Measurements from ENCODE around the gene ARMC9.
"Not testable (repeated sequence)": the region's sequence is repeated elsewhere in the genome, so short reads cannot be mapped to it uniquely, and the experiment has no call there.

Gene ARMC9

DNA sequence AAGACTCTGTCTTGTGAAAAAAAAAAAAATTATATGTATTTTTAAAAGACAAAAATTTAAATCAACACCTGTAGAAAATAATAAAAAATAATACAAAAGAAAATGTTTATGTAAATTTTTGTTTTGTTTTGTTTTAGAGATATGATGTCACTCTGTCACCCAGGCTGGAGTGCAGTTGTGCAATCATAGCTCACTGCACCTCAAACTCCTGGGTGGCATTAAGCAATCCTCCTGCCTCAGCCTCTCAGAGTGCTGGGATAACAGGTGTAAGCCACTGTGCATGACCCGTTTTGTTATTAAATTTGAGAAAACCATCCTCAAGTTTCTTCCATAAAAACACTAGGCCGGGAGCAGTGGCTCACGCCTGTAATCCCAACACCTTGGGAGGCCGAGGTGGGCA, 140.9 kb downstream of the ARMC9 start:
- no peak for DNase-seq (ENCODE audit: low read depth in 1 of 2, low spot score in 1 of 2)

- no peak for DNase-seq (ENCODE audit: low read depth in 1 of 2, low spot score in 1 of 2)
Observed at GRCh38 chr2:231341100-231341499, 142.7 kb downstream of the ARMC9 start.

- DNase-seq (ENCODE audit: low read depth in 1 of 2, low spot score in 1 of 2): no peak
Observed at GRCh38 chr2:231342061-231342711, 143.8 kb downstream of the ARMC9 start.

DNA sequence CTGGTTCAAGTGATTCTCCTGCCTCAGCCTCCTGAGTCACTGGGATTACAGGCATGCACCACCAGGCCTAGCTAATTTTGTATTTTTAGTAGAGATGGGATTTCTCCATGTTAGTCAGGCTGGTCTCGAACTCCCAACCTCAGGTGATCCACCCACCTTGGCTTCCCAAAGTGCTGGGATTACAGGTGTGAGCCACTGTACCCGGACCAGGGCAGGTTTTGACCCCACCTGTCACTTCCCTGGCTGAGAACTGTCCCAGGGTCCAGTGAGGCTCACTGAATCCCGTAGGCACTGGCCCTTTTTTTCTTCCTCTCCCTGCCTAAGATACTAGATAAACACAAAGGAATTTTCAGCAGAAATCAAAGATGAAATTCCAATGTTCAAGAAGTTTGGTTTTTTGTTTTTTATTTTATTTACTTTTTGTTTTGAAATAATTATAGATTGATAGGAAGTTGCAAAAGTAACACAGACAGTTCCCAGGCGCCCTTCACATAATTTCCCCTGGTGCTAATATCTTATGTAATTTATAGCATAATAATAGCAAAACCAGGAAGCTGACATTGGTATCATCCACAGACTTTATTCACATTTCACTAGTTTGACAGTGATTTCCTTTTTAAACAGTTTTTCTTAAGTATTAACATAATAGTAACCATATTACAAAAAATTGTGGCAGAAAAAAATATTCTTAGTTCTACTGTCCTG, 144.7 kb downstream of the ARMC9 start:
- DNase-seq (ENCODE audit: low read depth in 1 of 2, low spot score in 1 of 2): no peak

DNA sequence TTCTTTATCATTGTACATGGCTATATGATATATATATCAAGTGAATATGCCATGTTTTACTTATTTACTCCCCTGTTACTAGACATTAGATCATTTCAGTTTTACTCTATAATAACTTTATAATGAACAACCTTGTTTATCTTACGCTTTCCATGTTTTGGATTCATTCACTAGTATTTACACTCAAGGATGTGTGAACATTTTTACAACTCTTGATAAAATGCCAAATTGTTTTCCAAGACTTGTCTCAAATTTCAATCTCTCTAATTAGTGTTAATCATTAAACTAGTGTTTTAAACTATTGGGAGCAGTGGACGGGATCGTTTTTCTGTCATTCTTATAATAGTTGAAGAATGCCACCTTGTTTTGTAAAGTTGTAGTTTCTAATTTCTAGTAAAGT, 145.6 kb downstream of the ARMC9 start:
- DNase-seq (ENCODE audit: low read depth in 1 of 2, low spot score in 1 of 2): no peak

DNA sequence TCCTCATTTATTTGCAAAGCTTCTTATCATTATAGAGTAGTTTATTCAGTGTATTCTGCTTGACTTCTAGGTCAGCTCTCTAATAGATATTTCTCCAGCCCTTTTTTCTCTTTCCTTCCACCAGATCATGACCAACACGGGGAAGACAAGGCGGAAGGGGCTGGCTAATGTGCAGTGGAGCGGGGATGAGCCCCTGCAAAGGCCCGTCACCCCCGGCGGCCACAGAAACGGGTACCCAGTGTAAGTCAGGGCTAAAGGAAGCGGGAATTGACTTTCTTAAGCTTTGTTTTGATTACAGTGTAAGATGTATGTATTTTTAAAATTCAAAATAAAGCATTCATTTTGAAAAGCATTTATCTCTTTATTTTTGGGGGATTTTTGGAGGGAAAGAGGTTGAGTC, 146.4 kb downstream of the ARMC9 start:
- no peak for DNase-seq (ENCODE audit: low read depth in 1 of 2, low spot score in 1 of 2)

- DNase-seq (ENCODE audit: low read depth in 1 of 2, low spot score in 1 of 2): no peak
Observed at GRCh38 chr2:231347081-231347480, 148.7 kb downstream of the ARMC9 start.

GRCh38 chr2:231347638-231348037, 149.2 kb downstream of the ARMC9 start:
- DNase-seq (ENCODE audit: low read depth in 1 of 2, low spot score in 1 of 2): no peak

DNA sequence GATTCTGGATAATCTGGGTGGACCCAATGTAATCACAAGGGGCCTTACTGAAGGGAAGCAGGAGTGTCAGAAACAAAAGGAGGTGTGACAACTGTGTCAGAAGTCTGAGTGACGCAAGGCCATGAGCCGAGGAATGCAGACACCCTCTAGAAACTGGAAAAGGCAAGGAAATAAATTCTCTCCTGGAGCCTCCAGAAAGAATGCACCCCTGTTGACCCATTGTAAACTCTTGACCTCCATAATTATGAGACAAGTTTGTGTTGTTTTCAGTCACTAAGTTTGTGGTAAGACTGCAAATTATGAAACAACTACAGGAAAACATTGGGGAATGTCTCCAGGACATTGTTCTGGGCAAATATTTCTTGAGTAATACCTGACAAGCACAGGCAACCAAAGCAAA, 149.7 kb downstream of the ARMC9 start:
- no peak for DNase-seq (ENCODE audit: low read depth in 1 of 2, low spot score in 1 of 2)

DNA sequence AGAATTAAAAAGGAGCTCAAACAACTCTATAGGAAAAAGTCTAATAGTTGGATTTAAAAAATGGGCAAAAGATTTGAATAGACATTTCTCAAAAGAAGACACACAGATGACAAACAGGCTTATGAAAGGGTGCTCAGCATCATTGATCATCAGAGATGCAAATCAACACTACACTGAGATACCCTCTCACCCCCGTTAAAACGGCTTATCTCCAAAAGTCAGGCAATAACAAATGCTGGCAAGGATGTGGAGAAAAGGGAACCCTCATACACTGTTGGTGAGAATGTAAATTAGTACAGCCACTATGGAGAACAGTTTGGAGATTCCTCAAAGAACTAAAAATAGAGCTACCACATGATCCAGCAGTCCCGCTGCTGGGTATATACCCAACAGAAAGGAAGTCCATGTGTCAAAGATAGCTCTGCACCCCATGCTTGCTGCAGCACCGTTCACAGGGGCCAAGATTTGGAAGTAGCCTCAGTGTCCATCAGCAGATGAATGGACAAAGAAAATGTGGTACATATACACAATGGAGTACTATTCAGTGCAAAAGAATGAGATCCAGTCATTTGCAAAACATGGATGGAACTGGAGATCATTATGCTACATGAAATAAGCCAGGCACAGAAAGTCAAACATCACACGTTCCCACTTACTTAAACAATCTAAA, 150.4 kb downstream of the ARMC9 start:
- DNase-seq (ENCODE audit: low read depth in 1 of 2, low spot score in 1 of 2): no peak

DNA sequence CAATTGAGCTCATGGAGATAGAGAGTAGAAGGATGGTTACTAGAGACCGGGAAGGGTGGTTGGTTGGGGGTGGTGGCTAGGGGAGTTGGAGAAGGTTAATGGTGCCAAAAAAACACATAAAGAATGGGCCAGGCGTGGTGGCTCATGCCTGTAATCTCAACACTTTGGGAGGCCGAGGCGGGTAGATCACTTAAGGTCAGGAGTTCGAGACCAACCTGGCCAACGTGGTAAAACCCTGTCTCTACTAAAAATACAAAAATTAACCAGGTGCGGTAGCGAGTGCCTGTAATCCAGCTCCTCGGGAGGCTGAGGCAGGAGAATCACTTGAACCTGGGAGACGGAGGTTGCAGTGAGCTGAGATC, 150.9 kb downstream of the ARMC9 start:
- not testable (repeated sequence) for DNase-seq (ENCODE audit: low read depth in 1 of 2, low spot score in 1 of 2)

DNA sequence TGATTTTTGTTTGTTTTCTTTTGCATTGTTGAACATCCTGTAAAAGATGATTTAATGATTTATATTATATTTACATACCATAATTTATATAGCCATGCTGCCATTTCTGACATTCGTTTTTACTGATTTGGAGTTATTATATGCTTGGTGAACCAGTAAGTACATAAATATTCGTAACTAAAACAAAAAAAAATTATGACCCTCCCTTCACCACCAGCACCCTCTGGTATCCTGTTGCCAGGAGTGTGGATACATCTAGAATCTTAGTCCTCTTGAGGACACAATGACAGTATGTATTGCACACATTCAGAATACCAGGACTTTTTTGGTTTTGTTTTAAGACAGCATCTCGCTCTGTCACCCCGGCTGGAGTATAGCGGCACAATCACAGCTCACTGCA, 153.2 kb downstream of the ARMC9 start:
- DNase-seq (ENCODE audit: low read depth in 1 of 2, low spot score in 1 of 2): no peak

GRCh38 chr2:231353469-231353868, 155.0 kb downstream of the ARMC9 start:
- DNase-seq (ENCODE audit: low read depth in 1 of 2, low spot score in 1 of 2): no peak

GRCh38 chr2:231355508-231356465, 157.4 kb downstream of the ARMC9 start:
- DNase-seq (ENCODE audit: low read depth in 1 of 2, low spot score in 1 of 2): no peak

- no peak for DNase-seq (ENCODE audit: low read depth in 1 of 2, low spot score in 1 of 2)
Observed at GRCh38 chr2:231356466-231356844, 158.0 kb downstream of the ARMC9 start.

DNA sequence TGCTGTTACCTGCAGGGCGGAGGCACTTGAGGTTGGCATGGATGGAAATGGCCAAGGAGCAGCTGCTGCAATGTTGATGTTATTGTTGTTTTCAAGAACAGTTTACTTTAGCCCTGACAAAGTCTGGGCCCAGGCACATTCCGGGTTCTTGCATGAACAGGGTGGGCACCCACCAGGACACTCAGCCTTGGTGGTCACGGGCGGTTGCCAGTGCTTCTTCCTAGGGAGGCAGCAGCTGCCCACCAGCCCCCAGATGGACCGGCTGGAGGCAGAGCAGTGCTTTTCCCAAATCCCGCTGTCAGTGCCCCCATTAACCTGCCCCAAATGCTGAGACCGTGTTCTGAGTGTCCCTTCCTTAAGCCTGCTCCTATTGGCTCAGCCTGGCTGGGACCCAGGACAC, 158.6 kb downstream of the ARMC9 start:
- DNase-seq (ENCODE audit: low read depth in 1 of 2, low spot score in 1 of 2): no peak

GRCh38 chr2:231357931-231358330, 159.5 kb downstream of the ARMC9 start:
- DNase-seq (ENCODE audit: low read depth in 1 of 2, low spot score in 1 of 2): no peak

DNA sequence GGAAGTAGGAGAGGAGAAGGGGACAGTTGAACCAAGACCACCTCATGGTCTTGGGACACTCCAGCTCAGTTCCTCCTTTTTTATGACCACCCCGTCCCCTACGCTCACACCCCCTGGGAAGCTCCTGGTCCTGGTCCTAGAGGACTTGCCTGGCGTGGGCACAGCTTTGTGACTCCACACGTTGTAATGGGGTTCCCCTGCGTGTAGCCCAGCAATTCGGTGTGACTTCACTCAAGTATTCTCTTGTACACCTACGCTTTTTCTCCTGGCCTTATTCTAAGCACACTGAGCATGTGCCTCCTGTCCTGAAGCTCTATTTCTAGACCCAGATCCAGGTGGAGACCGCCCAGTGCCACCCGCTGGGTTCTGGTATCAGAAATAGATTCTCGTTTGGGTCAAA, 161.0 kb downstream of the ARMC9 start:
- no peak for DNase-seq (ENCODE audit: low read depth in 1 of 2, low spot score in 1 of 2)

GRCh38 chr2:231359948-231360347, 161.5 kb downstream of the ARMC9 start:
- no peak for DNase-seq (ENCODE audit: low read depth in 1 of 2, low spot score in 1 of 2)

- no peak for DNase-seq (ENCODE audit: low read depth in 1 of 2, low spot score in 1 of 2)
Observed at GRCh38 chr2:231360401-231360800, 162.0 kb downstream of the ARMC9 start.

GRCh38 chr2:231360881-231361371, 162.5 kb downstream of the ARMC9 start:
- DNase-seq (ENCODE audit: low read depth in 1 of 2, low spot score in 1 of 2): no peak
